Measurements from ENCODE around the gene ZNF132. TPM values are rescaled to one million over a fixed set of nuclear protein-coding genes. Genes with fewer than 3 reads are reported as not detected.

The ZNF132 gene
- total RNA-seq, 1 experiment from 2014 or later, result 1.5 TPM

- H3K9me3 ChIP-seq (ENCODE audit: insufficient read depth, low read depth), result peaks cover 9% of the 10 kb centered on the region; the same call in 1 of the 2 replicates
- TF ChIP-seq, protein P1, sequence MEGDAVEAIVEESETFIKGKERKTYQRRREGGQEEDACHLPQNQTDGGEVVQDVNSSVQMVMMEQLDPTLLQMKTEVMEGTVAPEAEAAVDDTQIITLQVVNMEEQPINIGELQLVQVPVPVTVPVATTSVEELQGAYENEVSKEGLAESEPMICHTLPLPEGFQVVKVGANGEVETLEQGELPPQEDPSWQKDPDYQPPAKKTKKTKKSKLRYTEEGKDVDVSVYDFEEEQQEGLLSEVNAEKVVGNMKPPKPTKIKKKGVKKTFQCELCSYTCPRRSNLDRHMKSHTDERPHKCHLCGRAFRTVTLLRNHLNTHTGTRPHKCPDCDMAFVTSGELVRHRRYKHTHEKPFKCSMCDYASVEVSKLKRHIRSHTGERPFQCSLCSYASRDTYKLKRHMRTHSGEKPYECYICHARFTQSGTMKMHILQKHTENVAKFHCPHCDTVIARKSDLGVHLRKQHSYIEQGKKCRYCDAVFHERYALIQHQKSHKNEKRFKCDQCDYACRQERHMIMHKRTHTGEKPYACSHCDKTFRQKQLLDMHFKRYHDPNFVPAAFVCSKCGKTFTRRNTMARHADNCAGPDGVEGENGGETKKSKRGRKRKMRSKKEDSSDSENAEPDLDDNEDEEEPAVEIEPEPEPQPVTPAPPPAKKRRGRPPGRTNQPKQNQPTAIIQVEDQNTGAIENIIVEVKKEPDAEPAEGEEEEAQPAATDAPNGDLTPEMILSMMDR (conservative IDR thresholded peaks at IDR 0.05), result no peak
- no peak for TF ChIP-seq EZH2 (IDR thresholded peaks at IDR 0.05; ENCODE audit: low read depth)
- H3F3A ChIP-seq (ENCODE audit: insufficient read depth, low read depth), result no peaks in the 10 kb centered on the region
- POLR2A ChIA-PET (ENCODE audit: unreplicated experiment), result no interaction called here
- no peaks in the 10 kb centered on the region for H4K20me1 ChIP-seq (ENCODE audit: insufficient read depth)
- H3K4me3 ChIP-seq, result no peak overlapping the region
- no peaks in the 10 kb centered on the region for H3K27me3 ChIP-seq (ENCODE audit: insufficient read depth, low read depth)
- H3K9me2 ChIP-seq (ENCODE audit: insufficient read depth), result no peaks in the 10 kb centered on the region
- no peak overlapping the region for H2AFZ ChIP-seq
- H3K79me2 ChIP-seq (ENCODE audit: low read depth), result no peaks in the 10 kb centered on the region
- H3K4me2 ChIP-seq, result no peak overlapping the region
- CTCF ChIA-PET, result no interaction called here
- no peak for DNase-seq
- H3K27ac ChIP-seq, result no peak overlapping the region
- BruUV-seq (replicated peaks), result no TSS peak
- intact Hi-C loops (cut with micrococcal nuclease; ENCODE audit: unreplicated experiment), result no loop called here
- H3K36me3 ChIP-seq (ENCODE audit: low read depth), result no peaks in the 10 kb centered on the region
- H3K4me1 ChIP-seq (replicated peaks; ENCODE audit: insufficient read depth), result no peaks in the 10 kb centered on the region
Observed at GRCh38 chr19:58428617-58429016, 11.3 kb downstream of the ZNF132 start.

DNA sequence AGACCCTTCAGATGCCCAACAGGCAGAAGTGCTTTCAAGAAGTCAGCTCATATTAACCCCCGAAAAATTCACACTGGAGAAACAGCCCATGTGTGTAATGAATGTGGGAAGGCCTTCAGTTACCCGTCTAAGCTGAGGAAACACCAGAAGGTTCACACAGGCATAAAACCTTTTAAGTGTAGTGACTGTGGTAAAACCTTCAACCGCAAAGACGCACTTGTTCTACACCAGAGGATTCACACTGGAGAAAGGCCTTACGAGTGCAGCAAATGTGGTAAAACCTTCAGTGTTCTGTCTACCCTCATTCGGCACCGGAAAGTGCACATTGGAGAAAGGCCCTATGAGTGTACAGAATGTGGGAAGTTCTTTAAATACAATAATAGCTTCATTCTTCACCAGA is 22.9 kb downstream of the ZNF132 start:
- Histone ChIP-seq H3K79me2 (ENCODE audit: low read depth) (no peaks in the 10 kb centered on the region), H4K20me1 (ENCODE audit: insufficient read depth) (no peaks in the 10 kb centered on the region), H3F3A (ENCODE audit: insufficient read depth, low read depth) (no peaks in the 10 kb centered on the region), H3K4me2 (no peak overlapping the region), H3K36me3 (ENCODE audit: low read depth) (no peaks in the 10 kb centered on the region), H3K27me3 (ENCODE audit: insufficient read depth, low read depth) (no peaks in the 10 kb centered on the region), H3K9me2 (ENCODE audit: insufficient read depth) (no peaks in the 10 kb centered on the region), H3K9me3 (ENCODE audit: insufficient read depth, low read depth) (no peaks in the 10 kb centered on the region), H3K4me1 (replicated peaks; ENCODE audit: insufficient read depth) (no peaks in the 10 kb centered on the region), H3K27ac (no peak overlapping the region), H3K4me3 (no peak overlapping the region), H2AFZ (no peak overlapping the region)
- no peak for DNase-seq
- intact Hi-C loops (cut with micrococcal nuclease; ENCODE audit: unreplicated experiment), result no loop called here
- TF ChIP-seq, protein P1 (conservative IDR thresholded peaks at IDR 0.05), result no peak
- TF ChIP-seq EZH2 (IDR thresholded peaks at IDR 0.05; ENCODE audit: low read depth), result no peak
- POLR2A ChIA-PET (ENCODE audit: unreplicated experiment), result interaction anchor here (0.6 kb wide), 1 partner anchor 278 kb away, joined by 3 read pairs; no protein-coding TSS in a partner anchor
- CTCF ChIA-PET, result no interaction called here
- BruUV-seq (replicated peaks), result no TSS peak

GRCh38 chr19:58416604-58417003 is 23.3 kb downstream of the ZNF132 start:
- CTCF ChIA-PET, result no interaction called here
- H3K4me3 ChIP-seq, result no peak overlapping the region
- BruUV-seq (replicated peaks), result no TSS peak
- POLR2A ChIA-PET (ENCODE audit: unreplicated experiment), result interaction anchor here (0.6 to 0.7 kb wide), 2 partner anchors 54 to 277 kb away, joined by 3 to 20 read pairs; no protein-coding TSS in a partner anchor
- no peaks in the 10 kb centered on the region for H4K20me1 ChIP-seq (ENCODE audit: insufficient read depth)
- H3K9me2 ChIP-seq (ENCODE audit: insufficient read depth), result no peaks in the 10 kb centered on the region
- no peak for TF ChIP-seq EZH2 (IDR thresholded peaks at IDR 0.05; ENCODE audit: low read depth)
- TF ChIP-seq, protein P1 (conservative IDR thresholded peaks at IDR 0.05), result no peak
- H3K27me3 ChIP-seq (ENCODE audit: insufficient read depth, low read depth), result no peaks in the 10 kb centered on the region
- no peak for DNase-seq
- intact Hi-C loops (cut with micrococcal nuclease; ENCODE audit: unreplicated experiment), result no loop called here
- no peaks in the 10 kb centered on the region for H3K36me3 ChIP-seq (ENCODE audit: low read depth)
- H3K27ac ChIP-seq, result no peak overlapping the region
- no peaks in the 10 kb centered on the region for H3K4me1 ChIP-seq (replicated peaks; ENCODE audit: insufficient read depth)
- H2AFZ ChIP-seq, result no peak overlapping the region
- no peaks in the 10 kb centered on the region for H3K9me3 ChIP-seq (ENCODE audit: insufficient read depth, low read depth)
- no peak overlapping the region for H3K4me2 ChIP-seq
- H3K79me2 ChIP-seq (ENCODE audit: low read depth), result no peaks in the 10 kb centered on the region
- H3F3A ChIP-seq (ENCODE audit: insufficient read depth, low read depth), result no peaks in the 10 kb centered on the region
